NCI-H1694 (cell line): Measurements from ENCODE around the gene RSL1D1.
A peak's percentile ranks its signal among the peaks of the same experiment; 100 is the strongest.
"Not testable (repeated sequence)": the region's sequence is repeated elsewhere in the genome, so short reads cannot be mapped to it uniquely, and the experiment has no call there.

Source experiments
- DNase-seq: peaks from one replicate; lab custom pipeline; 2025; lab: John Stamatoyannopoulos, UW

Gene RSL1D1

DNA sequence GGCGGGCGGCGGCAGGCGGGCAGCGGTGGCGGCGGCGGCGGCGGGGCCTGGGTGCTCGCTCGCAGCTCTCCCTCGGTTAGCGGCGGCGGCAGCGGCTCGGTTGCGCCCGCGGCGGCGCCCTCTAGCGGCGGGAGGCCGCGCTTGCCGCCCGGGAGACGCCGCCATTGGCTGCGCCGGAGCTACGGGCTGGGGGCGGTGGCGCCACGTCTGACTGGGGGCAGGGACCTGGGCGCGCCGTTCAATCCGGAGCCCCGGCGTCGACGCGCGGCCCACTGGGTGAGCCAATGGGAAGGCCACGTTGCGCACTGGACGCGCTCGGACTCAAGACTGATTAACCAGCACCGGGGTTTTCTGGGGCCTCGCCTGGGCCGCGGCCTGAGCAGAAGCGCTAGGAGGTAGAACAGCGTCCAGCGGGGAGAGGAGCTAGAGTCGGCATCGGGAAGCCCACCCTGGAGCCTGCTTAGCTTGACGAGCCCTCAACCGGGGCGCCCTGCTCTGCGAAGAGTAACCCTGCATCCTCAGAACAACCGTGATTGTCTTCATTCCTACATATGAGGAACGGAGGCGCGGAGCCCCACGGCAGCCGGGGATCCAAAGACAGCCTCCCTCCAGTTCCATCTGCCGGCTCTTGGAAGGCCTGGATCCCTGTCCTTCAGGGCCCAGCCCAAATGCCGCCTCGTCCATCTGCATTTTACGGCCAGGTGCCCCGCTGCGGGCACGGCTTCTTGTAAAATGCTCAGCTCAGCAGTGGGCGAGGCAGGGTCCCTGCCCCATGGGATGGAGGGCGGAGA lies 54.0 kb downstream of the RSL1D1 start, which contains the start of gene ZC3H7A:
Gene ZC3H7A (minus strand): TSS at position 93 of the 791 bp plus-strand sequence. CDS start 14,904 bp downstream, outside the sequence.
- peak; percentile 73 for DNase-seq

DNA sequence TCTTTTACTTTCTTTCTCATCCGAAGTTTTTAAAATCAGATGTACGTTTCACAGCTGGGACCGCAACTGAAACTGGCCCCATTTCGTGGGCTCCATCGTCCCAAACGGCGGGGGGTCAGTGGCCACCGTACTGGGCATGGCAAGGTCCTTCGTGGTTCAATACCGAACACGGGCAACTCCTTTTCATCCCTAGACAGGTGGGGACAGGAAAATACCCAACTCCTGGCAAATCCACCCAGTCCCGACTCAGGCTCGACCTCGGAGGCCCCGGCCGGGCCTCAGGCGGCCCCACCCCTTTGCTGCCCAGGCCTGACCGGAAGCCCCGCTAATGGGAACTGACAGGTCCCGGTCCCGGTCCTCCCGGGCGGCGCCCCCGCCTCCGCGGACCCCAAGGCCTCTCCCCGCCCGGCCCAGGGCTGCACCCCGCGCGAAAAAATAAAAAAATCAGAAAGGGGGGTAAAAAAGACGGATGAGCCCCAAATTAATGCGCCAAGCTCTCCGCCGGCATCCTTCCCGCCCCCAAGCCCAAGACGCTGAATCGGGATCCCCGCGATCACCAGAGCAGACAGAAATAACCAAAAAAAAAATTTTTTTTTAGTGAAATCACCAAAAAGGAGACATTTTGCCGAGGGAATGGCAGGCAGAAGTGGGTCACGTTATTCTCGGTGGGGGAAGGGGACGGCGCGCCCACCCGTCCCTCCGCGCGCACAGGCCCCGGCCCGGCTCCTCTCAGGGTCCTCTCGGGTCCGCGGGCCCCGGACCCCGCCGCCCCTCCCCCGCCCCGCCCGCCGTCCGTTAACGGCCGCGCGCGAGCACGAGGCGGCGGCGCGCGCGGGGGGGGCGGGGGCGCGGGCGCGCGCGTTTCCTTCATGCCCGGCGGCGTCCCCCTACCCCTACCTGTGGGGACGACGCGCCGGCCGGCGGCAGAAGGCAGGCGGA lies 54.8 kb downstream of the RSL1D1 start:
- no peak for DNase-seq

DNA sequence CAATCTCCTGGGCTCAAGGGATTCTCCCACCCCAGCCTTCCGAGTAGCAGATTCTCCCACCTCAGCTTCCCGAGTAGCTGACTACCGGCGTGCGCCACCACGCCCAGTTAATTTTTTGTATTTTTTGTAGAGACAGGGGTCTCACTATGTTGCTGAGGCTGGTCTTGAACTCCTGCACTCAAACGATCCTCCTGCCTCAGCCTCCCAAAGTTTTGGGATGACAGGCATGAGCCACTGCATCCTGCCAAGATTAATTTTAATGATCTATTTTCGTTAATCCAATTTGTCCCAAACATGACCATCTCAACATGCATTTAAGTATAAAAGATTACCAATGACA lies 55.5 kb downstream of the RSL1D1 start:
- DNase-seq: no peak

DNA sequence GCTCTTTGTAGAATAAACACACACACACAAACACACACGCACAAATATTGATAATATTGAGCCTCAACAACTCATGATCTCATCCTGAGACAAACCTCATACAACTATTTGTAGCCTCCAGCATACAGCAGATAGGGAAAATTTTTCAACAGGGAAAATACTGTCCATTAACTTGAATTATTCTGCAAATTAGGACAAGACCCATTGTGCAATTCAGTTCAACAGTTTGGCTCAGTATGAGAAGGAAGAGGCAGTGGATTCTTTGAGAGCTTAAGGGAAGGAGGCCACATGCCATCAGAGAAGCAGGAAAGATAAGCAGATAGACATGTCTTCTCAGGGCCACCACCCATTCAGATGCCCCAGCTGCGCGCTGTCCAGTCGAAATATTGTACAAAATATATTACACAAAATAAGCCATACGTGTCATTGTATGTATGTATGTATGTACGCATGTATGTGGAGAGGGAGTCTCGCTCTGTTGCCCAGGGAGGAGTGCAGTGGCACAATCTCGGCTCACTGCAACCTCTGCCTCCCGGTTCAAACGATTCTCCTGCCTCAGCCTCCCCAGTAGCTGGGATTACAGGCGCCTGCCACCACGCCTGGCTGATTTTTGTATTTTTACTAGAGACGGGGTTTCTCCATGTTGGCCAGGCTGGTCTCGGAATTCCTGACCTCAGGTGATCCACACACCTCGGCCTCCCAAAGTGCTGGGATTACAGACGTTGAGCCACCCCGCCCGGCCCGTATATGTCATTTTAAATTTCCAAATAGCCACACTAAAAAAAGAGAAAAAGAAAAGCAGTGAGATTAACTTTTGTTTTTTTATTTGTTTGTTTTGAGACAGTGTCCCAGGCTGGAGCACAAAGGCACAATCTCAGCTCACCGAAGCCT lies 56.1 kb downstream of the RSL1D1 start:
- DNase-seq: no peak

DNA sequence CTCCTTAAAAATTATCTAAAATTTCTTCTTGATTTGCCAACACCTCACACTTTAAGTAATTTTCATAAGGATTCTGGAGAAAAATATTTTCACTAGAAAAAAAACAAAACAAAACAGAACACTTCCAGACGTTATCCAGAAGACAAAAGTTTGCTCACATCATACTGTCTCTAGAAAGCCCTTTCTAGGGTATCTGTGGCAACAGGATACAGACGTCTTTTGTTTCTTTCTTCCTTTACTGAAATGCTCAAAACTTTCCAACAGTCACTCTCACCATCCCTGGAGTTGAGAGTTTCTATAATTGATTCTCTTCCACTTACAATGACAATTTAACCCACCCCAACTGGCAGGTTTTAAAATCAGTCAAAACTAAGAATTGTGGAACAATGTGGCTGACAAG lies 56.9 kb downstream of the RSL1D1 start:
- DNase-seq: no peak

DNA sequence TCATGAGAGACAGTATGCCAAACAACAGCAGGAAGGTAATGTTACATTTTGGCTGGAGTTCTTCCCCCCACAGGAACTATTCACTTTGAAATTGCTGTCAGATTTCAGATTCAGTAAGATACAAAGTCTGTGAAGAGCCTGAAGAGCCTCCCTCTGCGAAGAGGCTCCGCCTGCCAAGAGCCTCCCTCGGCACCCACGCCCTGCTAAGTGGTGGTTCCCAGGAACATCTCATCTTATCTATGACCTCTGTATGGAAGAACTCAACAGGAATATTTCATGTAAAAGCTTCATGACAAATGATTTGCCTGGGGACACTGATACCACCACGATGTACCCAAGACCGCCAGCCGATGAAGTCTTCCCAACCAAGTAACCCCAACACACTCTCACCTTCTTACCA lies 57.5 kb downstream of the RSL1D1 start:
- DNase-seq: no peak

DNA sequence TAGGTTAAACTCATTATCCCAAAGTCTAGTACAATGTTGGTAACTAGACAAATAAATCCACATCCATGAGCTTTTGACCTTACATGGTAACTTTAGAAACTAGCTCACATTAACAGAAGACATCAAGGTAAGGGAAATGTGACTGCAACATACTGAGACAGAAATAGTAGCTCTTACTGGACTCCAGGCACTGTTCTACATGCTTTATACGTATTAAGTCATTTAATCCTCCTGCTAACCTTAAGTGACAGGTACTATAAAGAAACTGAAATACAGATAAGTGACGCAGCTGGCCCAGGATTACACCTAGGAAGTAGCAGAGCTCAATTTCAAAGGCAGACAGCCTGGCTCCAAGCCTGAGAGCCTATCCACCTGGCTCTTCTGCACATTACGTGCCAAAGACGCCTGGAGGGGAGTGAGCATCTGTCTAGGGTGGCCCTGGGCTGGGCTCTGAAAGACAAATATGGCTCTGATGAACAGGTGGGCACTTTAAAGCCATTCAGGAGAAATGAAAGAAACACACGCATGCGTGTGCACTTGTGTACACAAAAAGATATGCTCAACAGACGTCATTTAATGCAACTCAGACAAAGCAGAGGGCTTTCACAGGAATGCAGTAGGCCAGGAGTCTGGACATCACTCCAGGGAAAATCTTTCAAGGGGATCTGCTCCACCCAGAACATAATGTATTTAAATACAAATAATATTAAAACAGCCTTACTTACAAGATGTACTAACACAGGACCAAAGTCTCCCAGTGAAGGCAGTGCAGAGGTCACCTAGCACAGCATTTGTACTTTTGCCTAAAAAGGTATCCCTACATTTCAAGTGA lies 58.7 kb downstream of the RSL1D1 start:
- DNase-seq: peak; percentile 48

DNA sequence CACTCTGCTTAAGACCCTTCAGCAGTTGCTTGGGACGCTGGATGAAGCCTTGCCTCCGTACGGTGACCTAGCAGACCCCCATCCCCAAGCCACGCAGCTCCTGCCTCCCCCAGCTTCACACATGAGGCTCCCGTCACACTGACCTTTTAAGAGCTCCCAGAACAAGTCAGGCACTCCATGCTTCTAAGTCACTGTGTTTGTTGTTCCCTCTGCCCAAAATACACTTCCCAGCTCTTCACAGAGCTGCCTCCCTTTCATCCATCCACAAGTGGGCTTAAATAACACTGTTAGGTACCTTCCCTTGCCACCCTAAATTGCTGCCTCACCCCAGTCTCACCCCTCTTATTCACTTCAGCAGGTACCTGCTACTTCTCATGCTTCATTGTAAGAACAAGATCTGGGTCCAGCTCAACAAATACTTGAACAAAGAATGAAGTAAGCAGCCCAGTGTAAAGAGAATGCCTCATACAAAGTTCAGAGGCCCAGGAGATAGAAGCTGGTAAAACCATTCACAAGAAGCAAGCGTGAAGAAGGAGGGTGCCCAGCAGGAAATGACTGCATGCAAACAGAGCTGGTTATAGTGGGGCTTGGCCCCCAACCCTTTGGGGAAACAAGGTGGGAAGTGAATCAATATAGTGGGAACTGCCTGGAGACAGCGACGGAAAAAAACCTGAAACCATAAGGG lies 60.1 kb downstream of the RSL1D1 start:
- DNase-seq: no peak

DNA sequence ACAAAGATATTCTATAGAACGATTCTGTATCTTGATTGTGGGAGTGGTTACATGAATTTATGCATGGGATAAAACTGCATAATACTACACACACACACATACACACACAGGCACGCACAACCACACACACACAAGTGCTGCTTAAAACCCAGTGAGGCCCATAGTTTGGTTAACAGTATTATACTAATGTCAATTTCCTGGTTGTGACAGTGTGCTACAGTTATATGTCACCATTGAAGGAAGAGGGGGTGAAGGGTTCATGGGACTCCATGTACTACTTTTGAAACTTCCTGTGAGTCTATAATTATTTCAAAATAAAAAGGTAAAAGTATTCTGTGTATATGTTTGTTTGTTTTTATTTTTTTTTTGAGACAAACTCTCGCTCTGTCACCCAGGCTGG lies 62.4 kb downstream of the RSL1D1 start:
- DNase-seq: no peak

DNA sequence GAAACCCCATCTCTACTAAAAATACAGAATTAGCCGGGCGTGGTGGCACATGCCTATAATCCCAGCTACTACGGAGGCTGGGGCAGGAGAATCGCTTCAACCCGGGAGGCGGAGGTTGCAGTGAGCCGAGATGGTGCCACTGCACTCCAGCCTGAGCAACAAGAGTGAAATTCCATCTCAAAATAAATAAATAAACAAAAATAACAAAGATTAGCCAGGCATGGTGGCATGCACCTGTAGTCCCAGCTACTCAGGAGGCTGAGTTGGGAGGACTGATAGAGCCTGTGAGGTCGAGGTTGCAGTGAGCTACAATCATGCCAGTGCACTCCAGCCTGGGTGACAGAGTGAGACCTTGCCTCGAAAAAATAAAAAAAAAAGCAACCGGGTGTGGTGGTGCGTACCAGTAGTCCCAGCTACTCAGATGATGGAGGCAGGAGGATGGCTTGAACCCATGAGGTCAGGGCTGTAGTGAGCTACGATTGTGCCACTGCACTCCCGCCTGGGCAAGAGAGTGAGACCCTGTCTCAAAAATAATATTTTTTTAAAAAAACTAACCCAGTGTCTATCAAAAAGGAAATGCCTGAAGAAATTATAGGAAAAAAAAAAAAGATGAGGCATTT lies 66.3 kb downstream of the RSL1D1 start:
- DNase-seq: not testable (repeated sequence)

DNA sequence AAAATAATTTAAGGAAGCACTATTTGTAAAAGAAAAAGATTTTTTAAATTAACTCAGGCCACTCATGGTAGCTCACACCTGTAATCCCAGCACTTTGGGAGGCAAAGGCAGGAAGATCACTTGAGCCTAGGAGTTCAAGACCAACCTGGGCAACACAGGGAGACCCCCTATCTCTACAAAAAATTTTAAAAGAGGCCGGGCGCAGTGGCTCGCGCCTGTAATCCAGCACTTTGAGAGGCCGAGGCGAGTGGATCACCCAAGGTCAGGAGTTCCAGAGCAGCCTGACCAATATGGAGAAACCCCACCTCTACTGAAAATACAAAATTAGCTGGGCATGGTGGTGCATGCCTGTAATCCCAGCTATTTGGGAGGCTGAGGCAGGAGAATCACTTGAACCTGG lies 67.0 kb downstream of the RSL1D1 start:
- not testable (repeated sequence) for DNase-seq

DNA sequence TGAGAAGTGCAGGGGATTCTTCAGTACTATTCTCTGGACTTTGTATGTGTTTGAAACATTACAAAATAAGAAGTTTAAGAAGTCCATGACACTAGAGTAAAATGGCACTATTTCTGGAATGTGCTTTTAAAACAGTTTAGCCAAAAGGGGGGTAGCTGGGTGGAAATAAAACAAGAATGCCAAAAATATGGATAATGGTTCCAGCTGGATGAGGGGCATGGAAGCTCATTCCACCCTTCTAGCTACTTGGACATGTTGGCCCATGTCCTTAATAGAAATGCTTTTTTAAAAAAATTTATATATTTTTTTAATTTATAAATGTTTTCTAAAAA lies 67.3 kb downstream of the RSL1D1 start:
- DNase-seq: no peak
